ENCODE data around the gene DMRT3. TPM values are rescaled to one million over a fixed set of nuclear protein-coding genes. Genes with fewer than 3 reads are reported as not detected.

DMRT3 gene, protein sequence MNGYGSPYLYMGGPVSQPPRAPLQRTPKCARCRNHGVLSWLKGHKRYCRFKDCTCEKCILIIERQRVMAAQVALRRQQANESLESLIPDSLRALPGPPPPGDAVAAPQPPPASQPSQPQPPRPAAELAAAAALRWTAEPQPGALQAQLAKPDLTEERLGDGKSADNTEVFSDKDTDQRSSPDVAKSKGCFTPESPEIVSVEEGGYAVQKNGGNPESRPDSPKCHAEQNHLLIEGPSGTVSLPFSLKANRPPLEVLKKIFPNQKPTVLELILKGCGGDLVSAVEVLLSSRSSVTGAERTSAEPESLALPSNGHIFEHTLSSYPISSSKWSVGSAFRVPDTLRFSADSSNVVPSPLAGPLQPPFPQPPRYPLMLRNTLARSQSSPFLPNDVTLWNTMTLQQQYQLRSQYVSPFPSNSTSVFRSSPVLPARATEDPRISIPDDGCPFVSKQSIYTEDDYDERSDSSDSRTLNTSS
- not detected in 2 replicates for total RNA-seq (2014; rRNA removed; shearing (Covaris generic))

DNA sequence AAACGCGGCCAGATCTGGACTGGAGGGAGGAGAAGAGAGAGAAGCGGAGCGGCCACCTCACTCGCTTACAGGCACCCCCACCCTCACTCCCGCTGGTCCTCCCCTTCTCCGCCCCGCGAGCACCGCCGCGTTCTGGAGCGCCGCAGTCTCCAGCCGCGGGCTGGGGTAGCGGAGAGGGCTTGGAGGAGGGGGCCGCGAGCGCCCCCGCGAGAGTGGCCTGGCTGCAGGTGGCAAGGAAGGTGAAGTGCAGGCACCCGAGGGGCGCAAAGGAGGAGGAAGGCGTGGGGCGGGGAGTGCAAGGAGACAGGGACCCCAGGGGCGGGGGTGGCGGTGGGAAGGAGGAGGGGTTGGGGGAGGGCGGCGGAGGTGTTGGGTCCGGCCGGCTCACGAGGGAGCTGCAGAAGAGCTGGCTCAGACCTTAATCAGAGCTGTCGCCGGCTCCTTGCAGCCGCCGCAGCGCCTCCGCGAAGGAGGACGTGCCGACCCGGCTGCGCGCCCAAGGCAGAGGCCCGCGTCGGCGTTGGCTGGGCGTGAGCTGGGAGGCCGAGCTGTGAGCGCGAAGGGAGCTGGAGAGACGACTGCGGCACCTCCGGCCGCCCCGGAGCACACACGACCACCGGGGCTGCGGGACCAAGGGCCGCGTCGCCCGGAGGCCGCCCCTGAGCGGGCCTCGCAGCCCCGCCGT lies at the start of gene DMRT3:
Gene DMRT3 (plus strand): TSS at position 398 of the 685 bp plus-strand sequence. CDS start 347 bp downstream, outside the sequence.
- peak; percentile 66 for DNase-seq (ENCODE audit: low read depth)

DNA sequence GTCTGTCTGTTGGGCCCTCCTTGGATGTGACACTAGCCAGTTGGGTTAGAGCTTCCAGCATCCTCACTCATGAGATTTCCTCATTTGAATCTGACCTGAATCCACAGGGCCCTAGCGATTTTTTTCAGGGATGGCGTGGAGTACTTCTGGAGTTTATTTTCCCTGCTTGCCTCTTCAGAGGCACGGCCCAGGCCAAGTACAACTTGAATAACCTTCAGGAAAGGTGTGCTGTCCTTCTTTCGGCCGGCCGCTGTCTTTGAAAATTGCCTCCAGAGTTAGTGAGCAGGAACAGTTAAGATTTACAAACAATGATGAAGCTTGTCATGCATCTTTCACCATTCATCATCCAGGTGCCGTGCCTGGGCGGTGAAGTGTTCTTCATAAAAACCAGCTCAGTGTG lies 49.5 kb upstream of the DMRT3 start:
- no peak for DNase-seq (ENCODE audit: low read depth)

DNA sequence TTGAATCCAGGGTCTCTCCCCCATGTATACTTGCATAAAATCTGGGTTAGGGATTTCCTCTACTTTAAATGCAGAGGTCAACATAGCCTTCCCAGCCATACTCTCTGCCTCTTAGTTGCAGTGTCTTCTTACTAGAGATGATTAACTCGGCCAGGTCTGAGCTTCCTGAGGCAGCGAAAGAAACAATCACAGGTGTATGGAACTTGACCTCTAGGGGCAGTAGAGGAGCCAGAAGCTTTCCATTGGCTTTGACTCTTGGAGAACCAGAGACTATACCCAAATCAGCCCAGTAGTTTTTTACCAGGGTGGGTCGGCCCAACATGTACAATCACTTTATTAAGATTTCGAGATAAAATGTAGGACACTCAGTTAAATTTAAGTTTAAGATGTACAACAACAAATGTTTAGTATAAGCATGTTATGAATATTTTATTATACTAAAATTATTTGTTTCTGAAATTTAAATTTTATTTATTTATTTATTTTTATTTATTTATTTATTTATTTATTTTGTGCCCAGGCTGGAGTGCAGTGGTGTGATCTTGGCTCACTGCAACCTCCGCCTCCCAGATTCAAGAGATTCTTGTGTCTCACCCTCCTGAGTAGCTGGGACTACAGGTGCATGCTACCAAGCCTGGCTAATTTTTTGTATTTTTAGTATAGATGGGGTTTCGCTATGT lies 48.0 kb upstream of the DMRT3 start:
- DNase-seq (ENCODE audit: low read depth) = peak; percentile 47

DNA sequence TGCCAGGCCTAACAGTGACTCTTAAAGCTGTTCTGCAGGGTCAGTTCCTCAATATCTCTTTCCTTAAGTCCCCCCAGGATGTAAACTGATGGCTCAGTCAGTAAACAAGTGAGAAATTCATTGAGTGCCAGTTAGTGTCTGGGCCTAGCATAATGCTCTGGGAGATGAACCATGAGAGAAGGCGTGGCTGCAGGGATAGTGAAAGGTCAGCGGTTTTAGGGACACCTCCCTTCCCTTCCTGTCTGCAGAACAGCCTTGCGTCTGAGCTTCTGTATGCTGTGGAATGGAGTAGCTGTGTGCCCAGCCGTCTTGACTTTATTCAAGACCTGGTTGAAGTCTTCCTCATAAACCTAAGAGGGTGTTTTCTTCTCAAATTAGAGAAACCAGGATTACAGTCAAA lies 46.7 kb upstream of the DMRT3 start:
- DNase-seq (ENCODE audit: low read depth) = no peak

DNA sequence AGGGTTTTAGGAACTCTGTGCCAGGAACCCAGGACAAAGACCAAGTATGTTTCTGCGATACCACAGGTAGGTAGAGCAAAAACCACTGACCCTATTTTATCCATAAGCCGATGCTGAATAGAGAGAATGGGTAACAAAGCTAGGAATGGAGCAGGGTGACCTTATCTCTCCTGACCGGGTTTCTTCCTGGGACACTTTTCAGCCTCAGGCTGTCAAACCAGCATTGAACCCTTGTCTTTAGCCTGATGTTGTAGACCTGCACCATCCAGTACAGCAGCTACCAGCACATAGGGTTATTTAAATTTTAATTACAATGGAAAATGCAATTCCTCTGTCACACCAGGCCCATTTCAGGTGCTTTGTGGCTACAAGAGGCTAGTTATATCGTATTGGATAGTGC lies 43.1 kb upstream of the DMRT3 start:
- DNase-seq (ENCODE audit: low read depth) = no peak

DNA sequence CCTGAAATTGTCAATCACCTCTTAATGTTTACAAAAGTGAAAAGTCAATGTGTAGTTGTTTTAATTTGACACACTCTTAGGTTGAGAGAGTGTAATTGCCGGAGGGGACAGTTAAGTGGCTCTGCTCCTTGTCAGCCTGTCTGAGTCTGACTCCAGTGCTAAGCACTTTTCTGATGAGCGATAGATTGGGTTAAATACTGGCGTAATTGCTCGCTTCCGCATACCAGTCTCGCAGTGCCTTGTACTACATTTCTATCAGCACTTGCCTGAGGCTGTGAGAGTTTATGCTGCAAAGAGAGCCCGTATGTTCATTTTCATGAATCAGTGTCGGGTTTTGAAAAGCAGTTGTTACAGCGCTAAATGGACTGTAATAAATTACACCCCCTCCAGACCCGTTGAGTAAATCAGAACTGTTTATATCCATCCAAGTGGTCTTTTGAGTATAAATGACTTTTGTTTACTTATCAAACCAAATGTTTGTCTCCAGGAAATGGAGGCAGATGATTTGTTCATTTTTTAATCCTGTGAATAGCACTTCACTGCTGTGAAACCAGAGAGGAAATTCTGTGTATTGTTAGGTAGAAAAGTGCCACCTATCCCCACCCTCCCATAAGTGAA lies 41.0 kb upstream of the DMRT3 start:
- peak; percentile 86 for DNase-seq (ENCODE audit: low read depth)

DNA sequence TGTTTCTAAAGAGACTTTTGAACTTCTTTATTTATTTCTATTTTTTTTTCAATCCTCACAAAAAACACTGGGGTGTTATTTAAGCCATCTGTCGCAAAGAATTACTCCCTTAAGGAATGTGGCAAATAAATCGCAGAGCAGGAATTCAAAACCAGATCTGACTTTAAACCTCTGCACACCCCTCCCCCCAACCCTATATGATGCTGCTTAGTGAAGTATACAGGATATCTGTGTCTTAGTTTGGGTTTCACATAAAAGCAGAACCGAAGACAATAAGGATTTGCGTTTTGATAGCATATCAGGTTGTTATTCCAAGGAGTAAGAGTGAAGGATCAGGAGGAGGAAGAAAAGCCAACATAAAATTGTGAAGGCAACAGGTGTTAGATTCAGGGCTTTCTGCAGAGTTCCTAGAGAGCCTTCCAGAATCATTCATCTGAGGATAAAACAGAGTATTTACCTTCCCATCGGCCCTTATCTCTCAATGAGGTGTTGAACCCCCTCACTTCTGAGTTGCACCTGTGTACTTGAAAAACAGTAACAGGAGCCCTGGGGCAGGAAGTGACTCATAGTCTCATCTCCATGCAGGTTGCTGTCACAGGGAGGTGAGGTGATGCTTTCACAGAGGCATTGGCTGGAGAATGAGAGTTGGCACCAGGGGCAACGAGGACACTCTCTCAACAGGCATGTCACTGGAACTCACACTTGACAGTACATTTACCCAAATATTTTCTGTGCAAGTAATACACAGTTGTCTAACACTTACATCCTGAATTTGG lies 33.5 kb upstream of the DMRT3 start:
- DNase-seq (ENCODE audit: low read depth) = no peak

DNA sequence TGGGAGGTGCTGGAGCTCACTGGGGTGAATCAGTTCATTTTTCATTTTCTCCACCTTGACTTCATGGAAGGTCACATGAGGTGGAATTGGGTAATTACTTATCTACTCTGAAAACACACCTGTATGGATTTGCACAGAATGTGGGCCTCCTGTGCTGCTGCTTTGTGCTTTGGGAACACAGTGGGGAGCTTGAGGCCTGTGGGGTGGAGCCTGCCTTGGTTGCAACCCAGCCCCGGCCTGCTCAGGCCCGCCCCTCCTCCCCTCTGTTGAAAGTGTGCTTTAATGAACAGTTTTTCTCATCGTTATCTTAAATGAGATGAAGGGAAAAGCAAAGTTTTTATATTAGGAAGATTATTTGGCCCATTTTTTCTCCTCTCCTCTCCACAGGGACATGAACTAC lies 28.5 kb upstream of the DMRT3 start:
- no peak for DNase-seq (ENCODE audit: low read depth)

DNA sequence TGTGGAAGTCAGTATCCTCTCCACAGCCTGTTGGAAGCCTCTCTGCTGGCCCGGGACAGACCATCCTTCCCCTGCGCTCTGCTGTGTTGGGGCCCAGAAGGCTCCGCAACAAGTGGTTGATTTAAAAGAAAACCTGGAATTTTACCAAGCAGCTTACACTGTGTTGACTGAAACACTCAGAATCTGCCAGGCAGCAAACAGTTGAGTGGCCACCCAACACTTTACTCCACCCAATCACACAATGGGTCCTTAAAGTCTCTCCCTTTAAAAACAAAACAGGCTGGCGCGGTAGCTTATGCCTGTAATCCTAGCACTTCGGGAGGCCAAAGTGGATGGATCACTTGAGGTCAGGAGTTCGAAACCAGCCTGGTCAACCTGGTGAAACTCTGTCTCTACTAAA lies 28.0 kb upstream of the DMRT3 start:
- no peak for DNase-seq (ENCODE audit: low read depth)

DNA sequence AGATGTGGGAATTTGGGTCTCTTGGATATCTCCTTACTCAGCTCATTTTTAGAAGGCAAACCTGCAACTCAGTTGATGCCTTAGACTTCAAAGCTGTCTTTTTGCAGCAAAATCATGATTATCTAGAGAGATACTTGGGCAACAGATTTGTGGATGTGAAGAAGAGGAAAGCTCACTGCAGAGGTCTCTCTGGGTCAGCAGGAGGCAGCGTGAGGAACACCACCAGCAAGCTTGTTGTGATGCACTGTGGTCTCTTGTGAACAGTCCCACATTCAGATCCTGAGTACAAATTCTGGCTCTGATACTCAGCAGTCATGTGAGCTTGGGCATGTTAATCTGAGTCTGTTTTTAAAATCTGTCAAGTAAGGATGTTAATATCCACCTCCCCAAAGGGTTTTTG lies 26.3 kb upstream of the DMRT3 start:
- no peak for DNase-seq (ENCODE audit: low read depth)

DNA sequence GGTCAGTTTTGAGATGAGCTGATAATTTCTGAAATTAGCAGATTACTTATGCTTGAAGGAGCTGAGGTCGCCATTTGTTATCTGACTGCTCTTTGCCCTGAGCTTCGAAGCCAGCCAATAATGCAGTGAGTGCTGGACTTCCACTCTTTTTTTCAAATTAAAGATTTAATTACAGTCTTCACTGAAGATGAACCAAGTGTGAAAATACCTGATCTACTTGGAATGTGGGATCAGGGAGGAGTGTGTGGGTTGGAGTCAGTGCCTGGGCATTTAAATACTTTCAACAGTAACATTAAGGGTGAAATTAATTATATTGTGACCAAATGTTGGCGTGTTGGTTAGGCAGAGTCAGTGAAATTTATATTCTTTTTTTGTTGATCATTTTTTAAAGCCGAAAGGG lies 23.9 kb upstream of the DMRT3 start:
- DNase-seq (ENCODE audit: low read depth) = no peak

DNA sequence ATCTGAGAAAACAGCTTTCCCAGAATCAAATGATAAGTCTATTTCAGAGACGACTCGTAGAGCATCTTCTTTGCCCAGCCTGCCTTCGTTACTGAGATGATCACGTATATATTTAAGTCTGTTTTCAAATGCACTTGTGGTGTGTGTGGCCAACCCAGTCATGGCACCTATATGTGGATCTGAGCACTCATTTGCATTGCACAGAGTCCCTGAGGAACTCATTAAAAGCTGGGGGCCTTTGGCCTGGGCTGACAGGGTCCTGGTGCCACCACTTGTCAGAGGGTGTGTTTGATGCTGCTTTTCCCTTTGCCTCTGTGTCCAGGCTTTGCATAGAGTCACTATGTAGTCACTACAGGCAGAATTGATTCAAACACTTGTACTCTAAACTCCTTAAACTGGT lies 17.4 kb upstream of the DMRT3 start:
- no peak for DNase-seq (ENCODE audit: low read depth)

DNA sequence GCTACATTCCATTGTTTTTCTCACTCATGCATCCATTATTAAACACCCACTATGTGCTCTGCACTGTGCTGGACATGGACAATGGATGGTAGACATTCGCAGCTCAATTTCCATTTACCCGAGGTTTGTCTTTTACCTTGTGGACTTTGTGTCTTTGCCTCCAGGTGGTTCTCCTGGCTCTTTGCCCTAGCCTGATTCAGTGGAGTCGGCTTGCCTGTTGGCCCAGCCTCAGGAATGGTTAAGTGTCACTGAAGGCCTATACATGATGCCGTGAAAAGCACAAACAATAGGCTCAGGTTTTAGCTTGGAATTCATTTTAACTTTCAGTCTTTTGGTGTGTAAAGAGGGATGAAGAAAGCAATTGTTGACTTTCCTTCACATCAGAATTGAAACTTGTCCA lies 16.5 kb upstream of the DMRT3 start:
- DNase-seq (ENCODE audit: low read depth) = no peak

DNA sequence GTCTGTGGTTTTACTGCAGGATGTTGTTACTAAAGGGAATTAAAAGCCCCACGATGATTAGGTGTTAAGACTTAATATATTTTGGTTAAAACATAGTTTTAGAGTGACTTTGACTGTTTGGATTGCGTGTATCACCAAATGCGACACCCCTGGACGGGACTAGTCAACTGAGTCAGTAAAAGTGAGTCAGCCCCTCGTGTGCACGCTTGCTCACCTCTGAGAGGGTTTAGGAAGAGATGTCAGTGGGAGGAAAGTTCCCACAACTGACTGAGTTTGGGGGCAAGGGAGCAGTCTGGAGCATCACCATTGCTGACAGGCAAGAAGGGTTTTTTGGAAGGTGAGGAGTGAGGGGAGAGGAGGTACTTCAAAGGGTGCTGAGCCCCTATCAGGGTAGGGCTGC lies 14.4 kb upstream of the DMRT3 start:
- peak; percentile 85 for DNase-seq (ENCODE audit: low read depth)

DNA sequence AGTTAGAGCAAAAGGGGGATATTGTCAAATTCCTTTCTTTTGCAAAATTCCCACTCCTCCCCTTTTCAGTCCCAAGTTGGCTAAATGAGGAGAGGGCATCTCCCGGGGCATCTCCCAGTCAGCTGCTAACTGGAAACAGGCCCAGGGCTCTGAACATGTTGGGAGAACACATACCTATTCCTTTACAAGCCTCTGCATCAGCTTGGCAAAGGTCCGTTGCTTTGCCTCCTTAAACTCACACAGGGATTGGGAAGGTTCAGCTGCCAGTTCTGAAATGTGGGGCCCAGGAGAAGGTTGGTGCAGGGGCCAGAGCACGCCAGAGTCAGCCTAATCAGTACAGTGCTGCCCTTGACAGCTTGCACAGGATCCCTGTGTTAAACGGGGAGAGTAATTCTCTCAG lies 11.0 kb upstream of the DMRT3 start:
- no peak for DNase-seq (ENCODE audit: low read depth)

DNA sequence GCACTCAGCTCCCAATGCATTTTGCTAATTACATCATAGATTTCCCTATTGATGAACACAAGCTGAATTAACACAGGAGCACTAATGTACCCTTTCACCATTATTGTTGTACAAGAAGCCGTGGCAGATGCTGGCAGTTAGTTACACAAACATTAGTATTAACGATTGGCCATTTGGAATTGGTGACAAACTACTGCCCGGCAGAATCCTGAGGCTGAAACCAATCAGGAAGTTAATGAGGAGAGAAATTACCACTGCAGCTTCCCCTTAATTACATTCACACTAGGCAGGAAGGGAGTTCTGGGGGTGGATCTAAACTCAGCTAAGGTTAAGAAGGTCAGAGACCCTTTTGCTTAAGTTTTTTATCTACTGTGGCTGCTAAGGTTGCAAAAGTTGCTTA lies 9.6 kb upstream of the DMRT3 start:
- DNase-seq (ENCODE audit: low read depth) = no peak

DNA sequence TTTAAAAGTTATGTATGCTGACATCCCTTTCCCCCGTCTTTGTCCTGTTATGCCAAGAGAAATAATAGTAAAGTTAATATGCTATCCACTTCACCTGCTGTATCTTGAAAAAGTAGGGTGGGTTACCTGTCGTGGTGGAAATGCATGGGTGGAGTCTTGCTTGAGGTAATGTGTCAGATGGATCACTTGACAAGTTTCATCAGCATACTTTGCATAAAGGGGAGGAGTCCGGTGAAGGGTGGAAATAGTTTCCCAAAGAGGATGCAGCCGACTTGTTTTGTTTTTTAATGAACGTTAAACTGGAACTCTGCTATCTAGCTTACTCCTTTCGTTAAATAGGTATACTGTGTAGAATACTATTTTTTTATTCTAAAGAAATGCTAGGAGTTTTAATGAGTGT lies 9.0 kb upstream of the DMRT3 start:
- peak; percentile 49 for DNase-seq (ENCODE audit: low read depth)

DNA sequence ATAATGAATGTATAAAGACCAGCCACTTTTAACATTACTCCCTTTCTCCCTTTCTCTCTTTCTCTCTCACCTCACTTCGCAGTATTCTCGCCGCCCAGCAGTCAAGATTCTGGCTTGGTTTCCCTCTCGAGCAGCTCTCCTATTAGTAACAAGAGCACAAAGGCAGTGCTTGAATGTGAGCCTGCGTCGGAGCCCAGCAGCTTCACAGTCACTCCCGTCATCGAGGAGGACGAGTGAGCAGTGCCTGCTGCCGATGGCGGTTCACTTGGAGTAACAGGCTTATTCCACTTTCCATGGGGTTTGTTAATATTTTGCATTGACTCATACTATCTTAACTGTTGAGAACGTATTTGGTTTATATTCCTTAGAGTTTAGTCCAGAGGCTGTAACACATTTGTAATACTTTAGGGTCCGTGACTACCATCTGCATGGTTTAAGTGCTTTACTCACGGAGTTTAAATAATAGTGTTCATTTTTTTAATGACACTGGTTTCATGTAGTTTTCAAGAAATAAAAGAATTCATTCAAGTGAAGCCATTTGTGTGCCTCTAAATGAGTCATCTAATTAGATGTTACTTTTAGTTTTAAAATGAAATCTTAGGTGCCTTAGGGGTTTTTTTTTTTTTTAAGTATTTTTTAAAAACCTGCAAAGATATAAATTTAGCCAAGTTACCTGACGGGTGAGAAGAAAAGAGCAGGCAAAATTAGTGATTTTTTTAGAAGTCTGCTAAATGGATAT lies 8.4 kb upstream of the DMRT3 start:
- DNase-seq (ENCODE audit: low read depth) = peak; percentile 85

DNA sequence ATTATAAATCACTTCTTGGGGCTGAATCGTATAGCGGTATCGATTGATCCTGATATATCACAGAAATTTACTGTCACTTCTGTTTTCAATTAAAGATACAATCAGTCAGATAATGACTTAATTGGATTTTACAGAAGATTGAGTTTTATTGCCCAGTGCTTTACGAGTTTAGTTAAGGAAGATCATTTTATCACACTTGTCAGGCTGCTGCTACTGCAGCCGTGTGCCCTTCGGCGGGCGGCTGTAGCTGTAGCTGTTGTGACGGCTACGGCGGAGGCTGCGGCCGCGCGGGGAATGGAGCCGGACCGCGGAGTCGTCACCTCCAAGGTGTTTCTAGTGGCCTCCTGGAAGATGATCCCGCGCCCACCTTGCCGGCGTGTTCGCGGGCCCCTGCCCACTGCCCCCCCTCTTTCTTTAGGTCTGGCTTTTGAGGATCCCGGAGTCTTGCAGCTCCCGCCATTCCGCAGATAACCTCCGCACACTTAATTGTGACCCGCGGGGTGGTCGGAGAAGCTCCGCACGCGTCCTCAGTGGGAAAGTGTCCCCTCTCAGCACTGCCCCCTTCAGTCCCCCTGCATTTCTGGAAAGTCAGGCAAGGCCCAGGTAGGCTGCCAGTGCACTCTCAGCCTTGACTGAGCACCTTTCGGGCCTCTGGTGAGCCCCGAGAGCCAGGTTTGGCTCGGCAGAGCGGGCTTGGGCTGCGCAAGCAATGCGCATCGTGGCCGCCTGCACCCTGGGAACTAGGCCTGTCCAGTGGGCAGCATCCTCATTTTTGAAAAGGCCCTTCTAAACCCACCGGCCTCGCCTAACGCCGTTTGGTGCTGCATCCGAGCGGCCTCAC lies 6.9 kb upstream of the DMRT3 start:
- no peak for DNase-seq (ENCODE audit: low read depth)

Data from Daoy (cell line).